ENCODE data around the gene LRBA.

- TF ChIP-seq CTCF (conservative IDR thresholded peaks at IDR 0.05 in 1 of 2, IDR thresholded peaks at IDR 0.05 in 1 of 2; ENCODE audit: low read depth in 1 of 2, low read length in 2 of 2) (no peak), EZH2 (IDR thresholded peaks at IDR 0.05; ENCODE audit: low read length, missing control alignments) (no peak)
Measured at GRCh38 chr4:150906987-150907633, 108.0 kb downstream of the LRBA start.

All from fibroblast of lung (primary cell).